PC-9 (cell line): ENCODE results near the gene PICK1. TPM values are rescaled to one million over a fixed set of nuclear protein-coding genes. Genes with fewer than 3 reads are reported as not detected.

ENCODE experiments used
- BruUV-seq: library from RNA; stranded (reverse); fragments of 400-500 nt; replicated peaks from 2 replicates; lab custom pipeline; 2021; lab: Mats Ljungman, UMichigan
- CTCF ChIA-PET: fragments of 300-600 bp; sonication (Branson Sonifier 250); formaldehyde crosslinking; loops from one replicate; lab custom pipeline; 2022; ENCODE audit warnings: antibody characterized with exemption; lab: Charles Lee
- POLR2A ChIA-PET: fragments of 300-600 bp; sonication (Branson Sonifier 250); formaldehyde crosslinking; loops from one replicate; lab custom pipeline; 2022; ENCODE audit warnings: antibody characterized with exemption; ENCODE audit not compliant: unreplicated experiment; lab: Charles Lee
- DNase-seq, 2 experiments: peaks; one replicate each; pipeline versions ENCODE4 v3.0.0 to v3.0.0-alpha.2; 2015 to 2022; ENCODE audit warnings: mixed read lengths in 1 of 2
- H2AFZ ChIP-seq: fragments of 200-600 bp; sonication (generic); 2 replicates; pipeline ENCODE4 v1.8.1; 2017; ENCODE audit warnings: antibody characterized with exemption
- H3F3A ChIP-seq: fragments of 200-600 bp; sonication (generic); 2 replicates; pipeline ENCODE4 v1.8.1; 2017; ENCODE audit warnings: antibody characterized with exemption, mild to moderate bottlenecking, low read depth; ENCODE audit not compliant: insufficient read depth
- H3K27ac ChIP-seq: fragments of 200-600 bp; sonication (generic); 2 replicates; pipeline ENCODE4 v1.6.1; 2016; ENCODE audit warnings: mixed run types
- H3K27me3 ChIP-seq: fragments of 200-600 bp; sonication (generic); 2 replicates; pipeline ENCODE4 v1.6.1; 2016; ENCODE audit warnings: low read depth, mixed run types; ENCODE audit not compliant: insufficient read depth
- H3K36me3 ChIP-seq: fragments of 200-600 bp; sonication (generic); 2 replicates; pipeline ENCODE4 v1.6.1; 2016; ENCODE audit warnings: low read depth, mixed run types
- H3K4me1 ChIP-seq: fragments of 200-600 bp; sonication (generic); replicated peaks from 2 replicates; pipeline ENCODE4 v1.6.1; 2016; ENCODE audit warnings: mixed run types; ENCODE audit not compliant: insufficient read depth
- H3K4me2 ChIP-seq: fragments of 200-600 bp; sonication (generic); 2 replicates; pipeline ENCODE4 v1.6.1; 2017; ENCODE audit warnings: mixed run types
- H3K4me3 ChIP-seq: fragments of 200-600 bp; sonication (generic); 2 replicates; pipeline ENCODE4 v1.6.1; 2016; ENCODE audit warnings: mixed run types
- H3K79me2 ChIP-seq: fragments of 200-600 bp; sonication (generic); 2 replicates; pipeline ENCODE4 v1.6.1; 2017; ENCODE audit warnings: low read depth, mixed run types
- H3K9me2 ChIP-seq: fragments of 200-600 bp; sonication (generic); 2 replicates; pipeline ENCODE4 v1.8.1; 2017; ENCODE audit warnings: mild to moderate bottlenecking; ENCODE audit not compliant: insufficient read depth
- H3K9me3 ChIP-seq: fragments of 200-600 bp; sonication (generic); 2 replicates; pipeline ENCODE4 v1.8.1; 2016; ENCODE audit warnings: low read depth; ENCODE audit not compliant: insufficient read depth
- H4K20me1 ChIP-seq: fragments of 200-600 bp; sonication (generic); 2 replicates; pipeline ENCODE4 v1.8.1; 2017; ENCODE audit not compliant: insufficient read depth
- CTCF ChIP-seq: fragments of 200-600 bp; sonication (generic); conservative IDR thresholded peaks from 2 replicates; pipeline ENCODE4 v1.6.1; 2017; ENCODE audit warnings: mixed run types, antibody characterized with exemption, mild to moderate bottlenecking, moderate library complexity
- EZH2 ChIP-seq: fragments of 200-600 bp; sonication (generic); IDR thresholded peaks from 2 replicates; pipeline ENCODE4 v1.8.0; 2017; ENCODE audit warnings: antibody characterized with exemption, low read depth
- intact Hi-C: fragments of 100-400 bp; cut with micrococcal nuclease; formaldehyde crosslinking; loops from one replicate; pipeline ENCODE4 v1.10.0; 2022; ENCODE audit not compliant: unreplicated experiment
- total RNA-seq: library from RNA; stranded (reverse); gene quantifications from 2 replicates; pipeline ENCODE4 v1.2.3, GENCODE V29; 2021

PICK1 gene
- total RNA-seq, 1 experiment from 2014 or later, result 55.9 TPM

- no peak overlapping the region for H3K4me2 ChIP-seq
- H3K36me3 ChIP-seq, result no peaks in the 10 kb centered on the region
- no peak for DNase-seq
- ChIA-PET CTCF (no interaction called here), POLR2A (interaction anchor here (0.6 kb wide), 2 partner anchors 116 to 917 kb away, joined by 4 read pairs; no protein-coding TSS in a partner anchor)
- no peaks in the 10 kb centered on the region; the same call in 1 of the 2 replicates for H4K20me1 ChIP-seq
- H3K9me2 ChIP-seq, result no peaks in the 10 kb centered on the region
- no peak overlapping the region for H3K4me3 ChIP-seq
- TF ChIP-seq EZH2 (no peak), CTCF (no peak)
- BruUV-seq, result no TSS peak
- H3K9me3 ChIP-seq, result no peaks in the 10 kb centered on the region
- no peak overlapping the region for H2AFZ ChIP-seq
- no peaks in the 10 kb centered on the region for H3K27me3 ChIP-seq
- no peak overlapping the region for H3K27ac ChIP-seq
- no peaks in the 10 kb centered on the region for H3K79me2 ChIP-seq
- H3F3A ChIP-seq, result peaks cover 30% of the 10 kb centered on the region; the same call in 1 of the 2 replicates
- no peaks in the 10 kb centered on the region for H3K4me1 ChIP-seq
- intact Hi-C loops, result no loop called here
Observed at GRCh38 chr22:38086001-38086845, 29.0 kb downstream of the PICK1 start.

- peak in 1 of 2 experiments; percentile 56 for DNase-seq
- TF ChIP-seq EZH2 (no peak), CTCF (no peak)
- no peaks in the 10 kb centered on the region for H3K4me1 ChIP-seq
- H4K20me1 ChIP-seq, result no peaks in the 10 kb centered on the region; the same call in 1 of the 2 replicates
- H3K36me3 ChIP-seq, result no peaks in the 10 kb centered on the region
- H3K9me3 ChIP-seq, result no peaks in the 10 kb centered on the region
- no peaks in the 10 kb centered on the region for H3K27me3 ChIP-seq
- H2AFZ ChIP-seq, result no peak overlapping the region
- BruUV-seq, result no TSS peak
- POLR2A ChIA-PET, result interaction anchor here (0.6 kb wide), 2 partner anchors 115 to 916 kb away, joined by 4 read pairs; no protein-coding TSS in a partner anchor
- H3K27ac ChIP-seq, result no peak overlapping the region
- CTCF ChIA-PET, result interaction anchor here (0.8 kb wide), 1 partner anchor 24 kb away, joined by 4 read pairs; the partner anchor contains the start of gene BAIAP2L2
- no peaks in the 10 kb centered on the region for H3K9me2 ChIP-seq
- H3K4me3 ChIP-seq, result no peak overlapping the region
- peaks cover 37% of the 10 kb centered on the region; the same call in 1 of the 2 replicates for H3F3A ChIP-seq
- intact Hi-C loops, result no loop called here
- no peak overlapping the region for H3K4me2 ChIP-seq
- no peaks in the 10 kb centered on the region for H3K79me2 ChIP-seq
Observed at GRCh38 chr22:38086942-38087341, 29.7 kb downstream of the PICK1 start.

- POLR2A ChIA-PET, result interaction anchor here (0.6 to 0.7 kb wide), 2 partner anchors 22 to 113 kb away, joined by 3 to 4 read pairs; partner anchors contain the start of gene BAIAP2L2
- BruUV-seq, result no TSS peak
Observed at GRCh38 chr22:38087855-38088254, 30.7 kb downstream of the PICK1 start.

More at GRCh38 chr22:38087855-38088254, 30.7 kb downstream of the PICK1 start:
- H3K4me2 ChIP-seq, result no peak overlapping the region
- no peaks in the 10 kb centered on the region; the same call in 1 of the 2 replicates for H4K20me1 ChIP-seq
- no peak overlapping the region for H3K4me3 ChIP-seq
- peaks cover 36% of the 10 kb centered on the region; the same call in 1 of the 2 replicates for H3F3A ChIP-seq
- no peak for DNase-seq
- H2AFZ ChIP-seq, result no peak overlapping the region
- H3K36me3 ChIP-seq, result no peaks in the 10 kb centered on the region
- no peaks in the 10 kb centered on the region for H3K4me1 ChIP-seq
- no peak overlapping the region for H3K27ac ChIP-seq
- H3K9me2 ChIP-seq, result no peaks in the 10 kb centered on the region
- no peaks in the 10 kb centered on the region for H3K79me2 ChIP-seq
- no peak for TF ChIP-seq CTCF
- TF ChIP-seq EZH2, result no peak
- no peaks in the 10 kb centered on the region for H3K9me3 ChIP-seq
- intact Hi-C loops, result no loop called here
- CTCF ChIA-PET, result interaction anchor here (0.8 kb wide), 1 partner anchor 23 kb away, joined by 4 read pairs; the partner anchor contains the start of gene BAIAP2L2
- no peaks in the 10 kb centered on the region for H3K27me3 ChIP-seq
